Measurements from ENCODE around the gene KCNK5. TPM values are rescaled to one million over a fixed set of nuclear protein-coding genes. Genes with fewer than 3 reads are reported as not detected.

KCNK5 gene
- total and polyA plus RNA-seq, 9 of the 15 experiments (the other 6 are each of a cell fraction or from before 2014, with no cell fraction given), result 1.5 to 45.8 (median 25.8) TPM

DNA sequence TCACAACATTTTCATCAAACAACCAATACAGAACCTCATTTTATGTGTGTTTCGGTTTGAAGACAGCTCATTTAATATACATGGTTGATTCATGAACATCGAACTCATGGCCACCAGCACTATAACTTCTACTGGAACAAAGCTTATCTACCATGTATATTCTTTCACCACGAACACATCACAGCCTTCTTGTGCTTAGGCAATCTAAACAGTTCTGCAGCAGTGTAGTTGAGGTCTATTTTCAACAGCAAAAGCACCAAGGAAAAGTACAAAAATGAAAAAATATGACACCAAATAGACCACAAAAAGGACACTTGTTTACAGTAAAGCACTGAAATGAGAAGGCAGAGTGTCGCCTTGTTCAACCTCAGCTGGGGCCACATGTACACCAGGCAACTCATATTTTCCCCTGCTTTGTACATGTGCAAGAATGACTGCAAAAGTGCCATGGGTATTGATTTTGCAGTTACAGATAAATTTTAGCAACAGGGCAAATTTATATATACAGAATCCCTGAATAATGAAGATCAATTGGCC is 25.8 kb upstream of the KCNK5 start:
- ChIA-PET CTCF (ENCODE audit: low intra/inter-chr PET ratio) (no interaction called here), POLR2A (interaction anchor here (0.7 to 1.7 kb wide), 3 partner anchors 9 to 21 kb away, joined by 3 to 8 read pairs (median 4); no protein-coding TSS in a partner anchor)
- Histone ChIP-seq H3K9ac (ENCODE audit: insufficient read depth in 1 of 2, low read depth in 2 of 2, low read length in 2 of 2) (no peak overlapping the region), H2AFZ (ENCODE audit: low read depth, low read length) (no peak overlapping the region), H3K27ac (ENCODE audit: extremely low read depth, low read depth, low read length) (no peak overlapping the region), H3K27me3 (ENCODE audit: control insufficient read depth in 2 of 2, insufficient read depth in 2 of 2, low read length in 2 of 2) (peaks cover 34 to 57% of the 10 kb centered on the region in 2 experiments), H4K20me1 (replicated peaks; ENCODE audit: control insufficient read depth, insufficient read depth, low read length) (no peaks in the 10 kb centered on the region), H3K4me1 (replicated peaks in 1 of 2; ENCODE audit: control insufficient read depth in 2 of 2, insufficient read depth in 2 of 2, low read length in 2 of 2) (no peaks in the 10 kb centered on the region), H3K9me3 (replicated peaks; ENCODE audit: control insufficient read depth, insufficient read depth, low read depth, low read length) (no peaks in the 10 kb centered on the region), H3K36me3 (ENCODE audit: control insufficient read depth, insufficient read depth, low read length) (no peaks in the 10 kb centered on the region), H3K79me2 (ENCODE audit: control insufficient read depth, insufficient read depth, low read length) (no peaks in the 10 kb centered on the region), H3K4me3 (no peak overlapping the region), H3K9me1 (ENCODE audit: control insufficient read depth, insufficient read depth, low read length) (no peaks in the 10 kb centered on the region), H3K4me2 (ENCODE audit: insufficient read depth, low read length) (no peak overlapping the region)
- BruUV-seq (replicated peaks), result no TSS peak
- FAIRE-seq (peak; percentile 51), ATAC-seq (no peak), DNase-seq (ENCODE audit: extremely low read depth in 1 of 4, low spot score in 3 of 4) (no peak)
- in situ Hi-C loops (cut with MboI) (no loop called here), intact Hi-C loops (cut with micrococcal nuclease) (no loop called here)
- WGBS (ENCODE audit: insufficient coverage, low coverage, missing lambda C conversion rate), result 3% methylated on average over 4 of the region's 4 CpGs
- TF ChIP-seq USF1 (CRISPR knock-in tag; IDR thresholded peaks at IDR 0.05) (no peak), ZNF449 (CRISPR knock-in tag; IDR thresholded peaks at IDR 0.05) (no peak), HIVEP1 (CRISPR knock-in tag; IDR thresholded peaks at IDR 0.05) (no peak), SNAPC5 (CRISPR knock-in tag; IDR thresholded peaks at IDR 0.05) (no peak), ZNF224 (CRISPR knock-in tag; IDR thresholded peaks at IDR 0.05) (no peak), AFF4 (CRISPR knock-in tag; IDR thresholded peaks at IDR 0.05) (no peak), CTBP1 (IDR thresholded peaks at IDR 0.05; ENCODE audit: borderline replicate concordance) (no peak), BRD9 (IDR thresholded peaks at IDR 0.05; ENCODE audit: low read depth, partially characterized antibody) (no peak), ZNF644 (tag; IDR thresholded peaks at IDR 0.05; ENCODE audit: low read depth) (no peak), CBX1 (IDR thresholded peaks at IDR 0.05; ENCODE audit: low read depth) (no peak), NCOA4 (IDR thresholded peaks at IDR 0.05; ENCODE audit: partially characterized antibody) (no peak), NR2C1 (IDR thresholded peaks at IDR 0.05) (no peak), NR2C1 (tag; IDR thresholded peaks at IDR 0.05) (no peak), ZNF696 (CRISPR knock-in tag; conservative IDR thresholded peaks at IDR 0.05) (no peak)
- TF ChIP-seq, protein P1, sequence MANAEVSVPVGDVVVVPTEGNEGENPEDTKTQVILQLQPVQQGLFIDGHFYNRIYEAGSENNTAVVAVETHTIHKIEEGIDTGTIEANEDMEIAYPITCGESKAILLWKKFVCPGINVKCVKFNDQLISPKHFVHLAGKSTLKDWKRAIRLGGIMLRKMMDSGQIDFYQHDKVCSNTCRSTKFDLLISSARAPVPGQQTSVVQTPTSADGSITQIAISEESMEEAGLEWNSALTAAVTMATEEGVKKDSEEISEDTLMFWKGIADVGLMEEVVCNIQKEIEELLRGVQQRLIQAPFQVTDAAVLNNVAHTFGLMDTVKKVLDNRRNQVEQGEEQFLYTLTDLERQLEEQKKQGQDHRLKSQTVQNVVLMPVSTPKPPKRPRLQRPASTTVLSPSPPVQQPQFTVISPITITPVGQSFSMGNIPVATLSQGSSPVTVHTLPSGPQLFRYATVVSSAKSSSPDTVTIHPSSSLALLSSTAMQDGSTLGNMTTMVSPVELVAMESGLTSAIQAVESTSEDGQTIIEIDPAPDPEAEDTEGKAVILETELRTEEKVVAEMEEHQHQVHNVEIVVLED (CRISPR knock-in tag; IDR thresholded peaks at IDR 0.05), result no peak
